CD8-positive, alpha-beta memory T cell (primary cell): ENCODE results near the gene LRRIQ1. TPM values are rescaled to one million over a fixed set of nuclear protein-coding genes. Genes with fewer than 3 reads are reported as not detected.

Experiments used
- CTCF ChIA-PET: fragments of 350-600 bp; sonication (Branson Sonifier 250); formaldehyde crosslinking; loops from one replicate; lab custom pipeline; 2021; ENCODE audit warnings: antibody characterized with exemption; lab: Charles Lee
- POLR2A ChIA-PET: fragments of 350-600 bp; sonication (Branson Sonifier 250); formaldehyde crosslinking; loops from one replicate; lab custom pipeline; 2021; ENCODE audit warnings: antibody characterized with exemption; lab: Charles Lee
- DNase-seq, 5 donors: peaks; one replicate each; pipeline versions ENCODE4 v3.0.0 to v3.0.0-alpha.2; 2020 to 2022; ENCODE audit warnings: mixed read lengths in 1 of 5
- H3K27ac ChIP-seq: one replicate; pipeline ENCODE4 v1.7.0; 2013; ENCODE audit warnings: low read depth, mild to moderate bottlenecking, low read length, moderate library complexity
- H3K27me3 ChIP-seq: 2 replicates; pipeline ENCODE4 v1.7.0; 2013; ENCODE audit warnings: low read length, mild to moderate bottlenecking; ENCODE audit not compliant: insufficient read depth, poor library complexity, severe bottlenecking
- H3K36me3 ChIP-seq: 2 replicates; pipeline ENCODE4 v1.7.0; 2013; ENCODE audit warnings: mild to moderate bottlenecking, low read length, moderate library complexity; ENCODE audit not compliant: insufficient read depth
- H3K4me1 ChIP-seq: 2 replicates; pipeline ENCODE4 v1.7.0; 2013; ENCODE audit warnings: mild to moderate bottlenecking, low read length, moderate library complexity; ENCODE audit not compliant: insufficient read depth
- H3K4me3 ChIP-seq: 2 replicates; pipeline ENCODE4 v1.7.0; 2013; ENCODE audit warnings: mild to moderate bottlenecking, low read length
- H3K9me3 ChIP-seq: 2 replicates; pipeline ENCODE4 v1.7.0; 2013; ENCODE audit warnings: mild to moderate bottlenecking, low read length
- H3K27ac Mint-ChIP-seq, 8 donors: one replicate each; pipeline ENCODE4 v1.8.0; 2020 to 2021; ENCODE audit warnings: mixed read lengths in 8 of 8, mild to moderate bottlenecking in 6 of 8, inconsistent platforms in 3 of 8, moderate library complexity in 3 of 8
- H3K27me3 Mint-ChIP-seq, 2 donors: one replicate each; pipeline ENCODE4 v1.8.0; 2020 to 2021; ENCODE audit warnings: mixed read lengths in 2 of 2, mild to moderate bottlenecking in 1 of 2, moderate library complexity in 1 of 2
- H3K36me3 Mint-ChIP-seq, 3 donors: one replicate each; pipeline ENCODE4 v1.8.0; 2020 to 2021; ENCODE audit warnings: mixed read lengths in 3 of 3, inconsistent platforms in 1 of 3, mild to moderate bottlenecking in 1 of 3
- H3K4me1 Mint-ChIP-seq, 3 donors: one replicate each; pipeline ENCODE4 v1.8.0; 2020 to 2021; ENCODE audit warnings: mixed read lengths in 3 of 3, inconsistent platforms in 1 of 3, mild to moderate bottlenecking in 1 of 3
- H3K4me3 Mint-ChIP-seq, 7 donors: one replicate each; pipeline ENCODE4 v1.8.0; 2020 to 2021; ENCODE audit warnings: mixed read lengths in 7 of 7, mild to moderate bottlenecking in 6 of 7, moderate library complexity in 4 of 7, inconsistent platforms in 2 of 7
- H3K9me3 Mint-ChIP-seq, 5 donors: one replicate each; pipeline ENCODE4 v1.8.0; 2020 to 2022; ENCODE audit warnings: mixed read lengths in 5 of 5, mild to moderate bottlenecking in 3 of 5, moderate library complexity in 2 of 5, inconsistent platforms in 1 of 5
- polyA plus RNA-seq: library from polyadenylated mRNA; unstranded; fragments of 300-500 nt; fragmentation: Illumina TruSeq; gene quantifications from one replicate; pipeline ENCODE4 v1.2.3, GENCODE V29; 2021
- total RNA-seq, 2 experiments: library from RNA; stranded (reverse); gene quantifications; one replicate each; pipeline ENCODE4 v1.2.3, GENCODE V29; 2021

The LRRIQ1 gene
- total and polyA plus RNA-seq, 3 experiments from 2014 or later, result 0.07 TPM; not detected in 2

DNA sequence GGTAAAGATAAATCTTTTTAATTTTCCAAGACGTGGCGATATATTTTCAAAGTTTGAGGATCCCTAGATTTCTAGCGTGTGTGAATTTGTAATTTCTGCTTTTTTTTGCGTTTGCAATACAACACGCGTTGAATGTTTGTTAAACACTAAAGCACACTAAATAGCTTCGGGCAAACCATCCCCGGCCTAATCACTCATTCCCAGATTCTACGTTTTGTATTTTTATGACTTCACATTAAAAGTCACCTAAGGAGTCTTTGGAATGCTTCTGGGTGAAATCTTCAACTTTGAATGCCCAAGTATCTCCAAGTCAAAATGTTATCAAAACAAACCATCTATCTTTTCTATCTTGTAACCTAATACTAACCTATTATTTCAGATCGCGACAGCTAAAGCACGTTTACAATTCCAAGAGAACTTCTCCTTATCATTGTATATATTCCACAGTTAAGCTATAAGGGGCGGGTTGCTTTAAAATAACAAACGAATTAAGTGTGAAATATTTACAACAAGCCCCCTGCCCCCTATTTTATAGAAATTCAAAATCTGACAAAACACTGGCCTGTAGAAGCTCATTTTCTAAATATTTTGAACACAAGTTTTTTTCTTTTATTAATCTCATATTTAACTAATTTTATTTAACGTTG, 245.0 kb downstream of the LRRIQ1 start:
- CTCF ChIA-PET, result no interaction called here

DNA sequence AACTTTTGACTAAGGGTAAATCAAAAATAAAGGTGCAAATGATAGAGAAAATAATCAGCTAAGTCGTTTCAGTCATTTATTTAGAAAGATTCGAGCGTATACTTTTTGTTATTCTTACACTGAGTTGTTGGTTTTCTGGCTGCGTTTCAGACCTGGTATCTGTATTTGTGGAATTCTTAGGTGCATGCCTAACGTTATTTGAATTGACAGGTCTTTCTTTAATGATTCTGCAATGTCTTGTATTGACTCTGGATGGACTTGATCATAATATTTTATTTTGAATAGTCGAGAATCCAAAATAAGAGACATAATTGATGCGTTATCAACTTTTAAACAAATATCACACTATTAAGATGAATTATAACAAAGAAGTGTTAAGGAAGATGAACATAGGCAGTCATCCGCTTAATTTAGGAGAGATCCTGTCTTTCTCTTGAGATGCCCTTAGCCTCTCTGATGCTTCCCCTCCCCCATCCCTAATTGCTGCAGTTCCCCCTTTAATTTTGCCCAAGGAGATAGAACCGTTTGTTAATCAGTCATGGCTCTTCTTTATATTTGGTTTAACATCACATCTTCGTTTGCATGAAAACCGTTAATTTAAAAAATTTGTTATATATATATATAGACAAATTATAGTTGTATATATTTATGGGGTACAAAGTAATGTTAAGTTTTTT, 245.6 kb downstream of the LRRIQ1 start:
- Mint-ChIP-seq H3K27ac (no peak overlapping the region), H3K4me1 (peaks cover 0 to 3% (median 0%) of the 10 kb centered on the region in 3 donors), H3K36me3 (no peaks in the 10 kb centered on the region), H3K9me3 (peaks cover 0 to 20% (median 16%) of the 10 kb centered on the region in 5 donors), H3K27me3 (peaks cover 11 to 29% of the 10 kb centered on the region in 2 donors), H3K4me3 (no peak overlapping the region)
- no peaks in the 10 kb centered on the region for H3K36me3 ChIP-seq
- ChIA-PET POLR2A (no interaction called here), CTCF (no interaction called here)
- H3K27me3 ChIP-seq, result no peaks in the 10 kb centered on the region
- no peaks in the 10 kb centered on the region for H3K9me3 ChIP-seq
- H3K4me1 ChIP-seq, result no peaks in the 10 kb centered on the region
- no peak overlapping the region for H3K27ac ChIP-seq
- DNase-seq, result no peak
- H3K4me3 ChIP-seq, result no peak overlapping the region

More for the DNA sequence above, 245.0 kb downstream of the LRRIQ1 start:
- Mint-ChIP-seq H3K27me3 (peaks cover 11 to 29% of the 10 kb centered on the region in 2 donors), H3K4me3 (peak overlapping the region in 1 of 7 donors; percentile 6), H3K27ac (no peak overlapping the region), H3K4me1 (peaks cover 0 to 3% (median 0%) of the 10 kb centered on the region in 3 donors), H3K9me3 (peaks cover 4 to 24% (median 15%) of the 10 kb centered on the region in 5 donors), H3K36me3 (no peaks in the 10 kb centered on the region)
- POLR2A ChIA-PET, result no interaction called here
- no peaks in the 10 kb centered on the region for H3K4me1 ChIP-seq
- H3K36me3 ChIP-seq, result no peaks in the 10 kb centered on the region
- no peaks in the 10 kb centered on the region for H3K27me3 ChIP-seq
- no peak for DNase-seq
- H3K4me3 ChIP-seq, result no peak overlapping the region
- no peaks in the 10 kb centered on the region for H3K9me3 ChIP-seq
- no peak overlapping the region for H3K27ac ChIP-seq

DNA sequence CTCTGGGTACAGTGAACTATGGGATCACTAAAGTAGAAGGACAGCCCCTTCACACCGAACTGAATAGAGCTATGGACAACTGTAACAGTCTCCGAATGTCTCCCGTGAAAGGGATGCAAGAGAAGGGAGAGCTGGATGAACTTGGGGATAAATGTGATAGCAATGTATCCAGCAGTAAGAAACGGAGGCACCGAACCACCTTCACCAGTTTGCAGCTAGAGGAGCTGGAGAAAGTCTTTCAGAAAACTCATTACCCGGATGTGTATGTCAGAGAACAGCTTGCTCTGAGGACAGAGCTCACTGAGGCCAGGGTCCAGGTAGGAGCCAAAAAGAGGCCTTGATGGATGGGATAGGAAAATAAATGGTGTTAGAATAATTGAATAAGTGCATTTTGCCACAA, 247.4 kb downstream of the LRRIQ1 start:
- no peaks in the 10 kb centered on the region for H3K9me3 ChIP-seq
- H3K36me3 ChIP-seq, result no peaks in the 10 kb centered on the region
- peaks cover 0 to 24% (median 13%) of the 10 kb centered on the region in 5 donors for H3K9me3 Mint-ChIP-seq
- CTCF ChIA-PET, result no interaction called here
- H3K27ac ChIP-seq, result no peak overlapping the region
- H3K4me3 Mint-ChIP-seq, result no peak overlapping the region
- DNase-seq, result no peak
- POLR2A ChIA-PET, result no interaction called here
- no peaks in the 10 kb centered on the region for H3K36me3 Mint-ChIP-seq
- H3K27me3 Mint-ChIP-seq, result peaks cover 11 to 23% of the 10 kb centered on the region in 2 donors
- H3K4me1 ChIP-seq, result no peaks in the 10 kb centered on the region
- H3K27ac Mint-ChIP-seq, result no peak overlapping the region
- H3K4me1 Mint-ChIP-seq, result peaks cover 0 to 3% (median 0%) of the 10 kb centered on the region in 3 donors
- no peaks in the 10 kb centered on the region for H3K27me3 ChIP-seq
- no peak overlapping the region for H3K4me3 ChIP-seq

Other genes with a start within 250 kb of the LRRIQ1 start
- not detected for gene SLC6A15, start 123.6 kb upstream of the LRRIQ1 start, total RNA-seq
- gene SLC6A15, start 123.6 kb upstream of the LRRIQ1 start, polyA plus RNA-seq, result not detected
- not detected for gene TSPAN19, start 74 bp upstream of the LRRIQ1 start, total RNA-seq
- not detected for gene TSPAN19, start 74 bp upstream of the LRRIQ1 start, polyA plus RNA-seq
- not detected for gene ALX1, start 243.9 kb downstream of the LRRIQ1 start, total RNA-seq
- not detected for gene ALX1, start 243.9 kb downstream of the LRRIQ1 start, polyA plus RNA-seq